Omental fat pad (tissue), 4 donors: ENCODE results near the gene SUPT4H1. TPM values are rescaled to one million over a fixed set of nuclear protein-coding genes. Genes with fewer than 3 reads are reported as not detected.

ENCODE experiments used
- ATAC-seq: fragments of 150-250 bp; one replicate; pipeline ENCODE4 v1.9.1; 2016; ENCODE audit warnings: mild to moderate bottlenecking, moderate library complexity; ENCODE audit not compliant: low FRiP score
- DNase-seq: peaks from one replicate; pipeline ENCODE4 v3.0.0-alpha.2; 2019; ENCODE audit warnings: low spot score
- CTCF ChIP-seq, 3 donors: fragments of 450-650 bp; IDR thresholded peaks; one replicate each; pipeline ENCODE4 v1.5.1; 2016 to 2017; ENCODE audit warnings: antibody characterized with exemption in 3 of 3, mild to moderate bottlenecking in 3 of 3, moderate library complexity in 2 of 3
- total RNA-seq, 4 donors: library from RNA; depleted of rRNA; stranded (reverse); fragments of >200 nt; gene quantifications; one replicate each; pipeline ENCODE4 v1.1.0, GENCODE V29; 2016

SUPT4H1 gene
- total RNA-seq, 4 donors from 2014 or later = 42.1 to 49.2 (median 47.3) TPM

GRCh38 chr17:58323366-58324055 lies 28.5 kb downstream of the SUPT4H1 start:
- no peak for TF ChIP-seq CTCF (IDR thresholded peaks at IDR 0.05)
- DNase-seq = no peak
- ATAC-seq = no peak

- no peak for DNase-seq
- no peak for TF ChIP-seq CTCF (IDR thresholded peaks at IDR 0.05)
- no peak for ATAC-seq
Measured at GRCh38 chr17:58322581-58323185, 29.3 kb downstream of the SUPT4H1 start.

- ATAC-seq (no peak), DNase-seq (no peak)
- no peak for TF ChIP-seq CTCF (IDR thresholded peaks at IDR 0.05)
Measured at GRCh38 chr17:58321571-58322525, 30.2 kb downstream of the SUPT4H1 start.

- ATAC-seq = no peak
- no peak for DNase-seq
- TF ChIP-seq CTCF (IDR thresholded peaks at IDR 0.05) = no peak
Measured at GRCh38 chr17:58320570-58321323, 31.3 kb downstream of the SUPT4H1 start.

- ATAC-seq (no peak), DNase-seq (no peak)
- no peak for TF ChIP-seq CTCF (IDR thresholded peaks at IDR 0.05)
Measured at GRCh38 chr17:58320163-58320558, 31.8 kb downstream of the SUPT4H1 start.
